Sigmoid colon (tissue), 4 donors: Measurements from ENCODE around the gene KATNB1.

Source experiments
- POLR2A ChIP-seq, 2 donors: fragments of 450-650 bp; IDR thresholded peaks; one replicate each; pipeline ENCODE4 v1.6.1; 2016; ENCODE audit warnings: antibody characterized with exemption in 2 of 2, mild to moderate bottlenecking in 2 of 2, moderate library complexity in 2 of 2
- POLR2AphosphoS5 ChIP-seq, 4 donors: sonication (generic); formaldehyde crosslinking; IDR thresholded peaks; one replicate each; pipeline ENCODE4 v1.6.1; 2017; ENCODE audit warnings: antibody characterized with exemption in 4 of 4
- TF ChIP-seq, protein P1 (sequence below), 4 experiments: fragments of 450-650 bp in 3 of 4; fragments of 200-600 bp in 1 of 4; IDR thresholded peaks; one replicate each; pipeline ENCODE4 v1.5.1; 2016 to 2019; ENCODE audit warnings: antibody characterized with exemption in 4 of 4, mild to moderate bottlenecking in 3 of 4, moderate library complexity in 2 of 4

DNA sequence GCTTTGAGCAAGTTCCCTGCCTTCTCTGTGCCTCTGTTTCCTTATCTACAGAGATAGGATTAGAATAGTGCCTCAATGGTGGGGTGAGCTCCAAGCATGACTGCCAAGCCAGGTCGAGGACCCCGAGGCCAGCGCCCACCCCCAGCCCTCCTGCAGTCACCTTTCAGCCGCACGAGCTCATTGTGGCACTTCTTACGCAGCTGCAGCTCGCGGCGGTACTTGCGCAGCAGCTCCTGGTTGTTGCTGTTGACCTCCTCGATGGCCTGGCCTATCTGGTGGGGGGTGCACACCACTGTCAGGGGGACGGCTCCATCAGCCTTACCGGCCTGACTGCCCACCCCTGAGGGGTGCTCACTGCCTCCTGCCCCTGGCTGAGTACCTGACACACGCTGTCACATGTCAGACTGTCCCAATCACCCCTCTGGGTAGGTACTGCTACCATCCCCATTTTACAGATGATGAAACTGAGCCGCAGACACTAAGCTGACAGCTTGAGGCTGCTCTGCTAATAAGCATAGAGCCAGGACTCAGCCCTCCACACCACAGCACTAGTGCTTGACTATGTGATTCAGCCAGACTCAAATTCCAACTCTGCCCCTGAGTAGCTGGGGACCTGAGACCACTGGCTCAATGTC is 31.3 kb downstream of the KATNB1 start:
- TF ChIP-seq POLR2AphosphoS5 (IDR thresholded peaks at IDR 0.05), result no peak
- TF ChIP-seq, protein P1, sequence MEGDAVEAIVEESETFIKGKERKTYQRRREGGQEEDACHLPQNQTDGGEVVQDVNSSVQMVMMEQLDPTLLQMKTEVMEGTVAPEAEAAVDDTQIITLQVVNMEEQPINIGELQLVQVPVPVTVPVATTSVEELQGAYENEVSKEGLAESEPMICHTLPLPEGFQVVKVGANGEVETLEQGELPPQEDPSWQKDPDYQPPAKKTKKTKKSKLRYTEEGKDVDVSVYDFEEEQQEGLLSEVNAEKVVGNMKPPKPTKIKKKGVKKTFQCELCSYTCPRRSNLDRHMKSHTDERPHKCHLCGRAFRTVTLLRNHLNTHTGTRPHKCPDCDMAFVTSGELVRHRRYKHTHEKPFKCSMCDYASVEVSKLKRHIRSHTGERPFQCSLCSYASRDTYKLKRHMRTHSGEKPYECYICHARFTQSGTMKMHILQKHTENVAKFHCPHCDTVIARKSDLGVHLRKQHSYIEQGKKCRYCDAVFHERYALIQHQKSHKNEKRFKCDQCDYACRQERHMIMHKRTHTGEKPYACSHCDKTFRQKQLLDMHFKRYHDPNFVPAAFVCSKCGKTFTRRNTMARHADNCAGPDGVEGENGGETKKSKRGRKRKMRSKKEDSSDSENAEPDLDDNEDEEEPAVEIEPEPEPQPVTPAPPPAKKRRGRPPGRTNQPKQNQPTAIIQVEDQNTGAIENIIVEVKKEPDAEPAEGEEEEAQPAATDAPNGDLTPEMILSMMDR (IDR thresholded peaks at IDR 0.05), result no peak
- no peak for TF ChIP-seq POLR2A (IDR thresholded peaks at IDR 0.05)
